MCF 10A (cell line): Measurements from ENCODE around the gene TPSD1. TPM values are rescaled to one million over a fixed set of nuclear protein-coding genes. Genes with fewer than 3 reads are reported as not detected.

ENCODE experiments used
- BruUV-seq: library from RNA; stranded (reverse); fragments of 400-500 nt; replicated peaks from 2 replicates; lab custom pipeline; 2021; lab: Mats Ljungman, UMichigan
- CTCF ChIA-PET: fragments of 300-600 bp; sonication (Branson Sonifier 250); formaldehyde crosslinking; extraction: SDS; loops from one replicate; lab custom pipeline; 2021; ENCODE audit warnings: antibody characterized with exemption, inconsistent platforms; lab: Yijun Ruan, JAX
- POLR2A ChIA-PET: fragments of 300-600, 350-650 bp; sonication (Branson Sonifier 250); formaldehyde crosslinking; extraction: SDS; loops from one replicate; lab custom pipeline; 2020; ENCODE audit warnings: antibody characterized with exemption, inconsistent platforms; lab: Yijun Ruan, JAX
- DNase-seq: peaks from one replicate; pipeline ENCODE4 v3.0.0-alpha.2; 2018; ENCODE audit not compliant: unreplicated experiment
- H3K27ac Mint-ChIP-seq: one replicate; pipeline ENCODE4 v1.8.0; 2022; ENCODE audit warnings: mild to moderate bottlenecking, low read depth, mixed read lengths; ENCODE audit not compliant: unreplicated experiment
- H3K27me3 Mint-ChIP-seq: one replicate; pipeline ENCODE4 v1.8.0; 2022; ENCODE audit warnings: mixed read lengths; ENCODE audit not compliant: insufficient read depth, unreplicated experiment
- H3K36me3 Mint-ChIP-seq: one replicate; pipeline ENCODE4 v1.8.0; 2022; ENCODE audit warnings: mild to moderate bottlenecking, moderate library complexity, mixed read lengths; ENCODE audit not compliant: insufficient read depth, unreplicated experiment
- H3K4me1 Mint-ChIP-seq: one replicate; pipeline ENCODE4 v1.8.0; 2022; ENCODE audit warnings: mixed read lengths; ENCODE audit not compliant: insufficient read depth, unreplicated experiment
- H3K4me3 Mint-ChIP-seq: one replicate; pipeline ENCODE4 v1.8.0; 2022; ENCODE audit warnings: mild to moderate bottlenecking, moderate library complexity, mixed read lengths; ENCODE audit not compliant: unreplicated experiment
- H3K9me3 Mint-ChIP-seq: one replicate; pipeline ENCODE4 v1.8.0; 2022; ENCODE audit warnings: mixed read lengths; ENCODE audit not compliant: unreplicated experiment
- CTCF ChIP-seq: fragments of 200-600 bp; IDR thresholded peaks from one replicate; pipeline ENCODE4 v1.8.0; 2022; ENCODE audit warnings: antibody characterized with exemption, mild to moderate bottlenecking; ENCODE audit not compliant: unreplicated experiment
- intact Hi-C: fragments of 100-400 bp; cut with micrococcal nuclease; formaldehyde crosslinking; loops from 2 replicates; pipeline ENCODE4 v1.14.1; 2022
- total RNA-seq: library from RNA; stranded (reverse); gene quantifications from 2 replicates; pipeline ENCODE4 v1.2.3, GENCODE V29; 2022

TPSD1 gene
- total RNA-seq, 1 experiment from 2014 or later: not detected

GRCh38 chr16:1261131-1261892, 5.4 kb downstream of the TPSD1 start:
- intact Hi-C loops: no loop called here
- TF ChIP-seq CTCF: no peak
- CTCF ChIA-PET: no interaction called here
- H3K4me1 Mint-ChIP-seq: no peaks in the 10 kb centered on the region
- H3K36me3 Mint-ChIP-seq: no peaks in the 10 kb centered on the region
- no TSS peak for BruUV-seq
- H3K9me3 Mint-ChIP-seq: peaks cover 8% of the 10 kb centered on the region
- no peak for DNase-seq
- H3K27ac Mint-ChIP-seq: no peak overlapping the region
- no peak overlapping the region for H3K4me3 Mint-ChIP-seq
- H3K27me3 Mint-ChIP-seq: peaks cover 52% of the 10 kb centered on the region
- POLR2A ChIA-PET: no interaction called here

- H3K27me3 Mint-ChIP-seq: peaks cover 59% of the 10 kb centered on the region
Observed at GRCh38 chr16:1262210-1262845, 6.5 kb downstream of the TPSD1 start.

GRCh38 chr16:1262846-1263221, 7.0 kb downstream of the TPSD1 start:
- Mint-ChIP-seq H3K4me3 (no peak overlapping the region), H3K36me3 (no peaks in the 10 kb centered on the region), H3K9me3 (peaks cover 8% of the 10 kb centered on the region), H3K4me1 (no peaks in the 10 kb centered on the region), H3K27me3 (peaks cover 59% of the 10 kb centered on the region), H3K27ac (no peak overlapping the region)
- CTCF ChIA-PET: no interaction called here
- no peak for DNase-seq
- no TSS peak for BruUV-seq
- POLR2A ChIA-PET: no interaction called here
- TF ChIP-seq CTCF: no peak
- intact Hi-C loops: no loop called here

More at GRCh38 chr16:1262210-1262845, 6.5 kb downstream of the TPSD1 start:
- POLR2A ChIA-PET: no interaction called here
- no peak for DNase-seq
- Mint-ChIP-seq H3K4me3 (no peak overlapping the region), H3K27ac (no peak overlapping the region), H3K4me1 (no peaks in the 10 kb centered on the region), H3K36me3 (no peaks in the 10 kb centered on the region), H3K9me3 (peaks cover 8% of the 10 kb centered on the region)
- TF ChIP-seq CTCF: no peak
- intact Hi-C loops: no loop called here
- no TSS peak for BruUV-seq
- CTCF ChIA-PET: no interaction called here

GRCh38 chr16:1263591-1264344, 7.9 kb downstream of the TPSD1 start:
- ChIA-PET CTCF (interaction anchor here (0.6 kb wide), 1 partner anchor 212 kb away, joined by 6 read pairs; no protein-coding TSS in a partner anchor), POLR2A (no interaction called here)
- no peak for DNase-seq
- intact Hi-C loops: no loop called here
- Mint-ChIP-seq H3K4me1 (no peaks in the 10 kb centered on the region), H3K4me3 (no peak overlapping the region), H3K36me3 (no peaks in the 10 kb centered on the region), H3K9me3 (peaks cover 8% of the 10 kb centered on the region), H3K27ac (no peak overlapping the region), H3K27me3 (peaks cover 53% of the 10 kb centered on the region)
- no TSS peak for BruUV-seq
- TF ChIP-seq CTCF: no peak
